ENCODE results near the gene CCDC97. TPM values are rescaled to one million over a fixed set of nuclear protein-coding genes. Genes with fewer than 3 reads are reported as not detected.

Gene CCDC97
- total RNA-seq, 1 donor from 2014 or later, result 18.1 TPM

DNA sequence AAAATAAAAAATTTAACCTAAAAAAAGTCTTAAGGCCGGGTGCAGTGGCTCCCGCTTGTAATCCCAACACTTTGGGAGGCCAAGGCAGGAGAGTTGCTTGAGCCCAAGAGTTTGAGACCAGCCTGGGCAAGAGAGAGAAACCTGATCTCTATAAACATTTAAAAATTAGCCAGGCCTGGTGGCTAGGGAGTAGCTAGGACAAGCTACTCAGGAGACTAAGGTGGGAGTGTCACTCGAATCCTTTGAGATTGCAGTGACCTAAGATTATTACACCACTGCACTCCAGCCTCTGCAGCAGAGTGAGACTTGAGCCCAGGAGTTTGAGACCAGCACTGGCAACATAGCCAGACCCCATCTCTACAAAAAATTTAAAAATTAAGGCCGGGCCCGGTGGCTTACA lies 1.1 kb downstream of the CCDC97 start:
- DNase-seq (ENCODE audit: low read depth), result no peak
- peak overlapping the region; percentile 97 for H3K4me2 ChIP-seq (ENCODE audit: low read length)
- peak overlapping the region; percentile 95 for H3K9ac ChIP-seq (ENCODE audit: low read length)
- peak overlapping the region; percentile 93 for H3K27ac ChIP-seq (ENCODE audit: low read depth, low read length)
- peaks cover 51% of the 10 kb centered on the region for H4K20me1 ChIP-seq (ENCODE audit: insufficient read depth, low read length)
- Mint-ChIP-seq H3K9me3 (ENCODE audit: unreplicated experiment) (no peaks in the 10 kb centered on the region), H3K27me3 (ENCODE audit: low read depth, unreplicated experiment) (no peaks in the 10 kb centered on the region), H3K4me1 (ENCODE audit: low read depth, unreplicated experiment) (peaks cover 33% of the 10 kb centered on the region), H3K27ac (ENCODE audit: unreplicated experiment) (peak overlapping the region; percentile 100), H3K4me3 (ENCODE audit: unreplicated experiment) (peak overlapping the region; percentile 99), H3K36me3 (ENCODE audit: low read depth, unreplicated experiment) (peaks cover 15% of the 10 kb centered on the region)
- H3K36me3 ChIP-seq (ENCODE audit: insufficient read depth, low read length), result peaks cover 19% of the 10 kb centered on the region
- no peaks in the 10 kb centered on the region for H3K9me3 ChIP-seq (ENCODE audit: insufficient read depth, low read depth, low read length)
- no peaks in the 10 kb centered on the region for H3K27me3 ChIP-seq (ENCODE audit: insufficient read depth, low read length)
- H3K79me2 ChIP-seq (ENCODE audit: insufficient read depth, low read length), result peaks cover 44% of the 10 kb centered on the region
- H3K4me1 ChIP-seq (ENCODE audit: insufficient read depth, low read length), result peaks cover 22% of the 10 kb centered on the region
- H2AFZ ChIP-seq (ENCODE audit: low read depth, low read length), result no peak overlapping the region
- H3K4me3 ChIP-seq (ENCODE audit: insufficient read depth, low read depth, low read length), result peak overlapping the region; percentile 91
- FAIRE-seq, result no peak
- no peak for TF ChIP-seq EZH2 (IDR thresholded peaks at IDR 0.05; ENCODE audit: insufficient read depth, low read length)
- TF ChIP-seq, protein P1, sequence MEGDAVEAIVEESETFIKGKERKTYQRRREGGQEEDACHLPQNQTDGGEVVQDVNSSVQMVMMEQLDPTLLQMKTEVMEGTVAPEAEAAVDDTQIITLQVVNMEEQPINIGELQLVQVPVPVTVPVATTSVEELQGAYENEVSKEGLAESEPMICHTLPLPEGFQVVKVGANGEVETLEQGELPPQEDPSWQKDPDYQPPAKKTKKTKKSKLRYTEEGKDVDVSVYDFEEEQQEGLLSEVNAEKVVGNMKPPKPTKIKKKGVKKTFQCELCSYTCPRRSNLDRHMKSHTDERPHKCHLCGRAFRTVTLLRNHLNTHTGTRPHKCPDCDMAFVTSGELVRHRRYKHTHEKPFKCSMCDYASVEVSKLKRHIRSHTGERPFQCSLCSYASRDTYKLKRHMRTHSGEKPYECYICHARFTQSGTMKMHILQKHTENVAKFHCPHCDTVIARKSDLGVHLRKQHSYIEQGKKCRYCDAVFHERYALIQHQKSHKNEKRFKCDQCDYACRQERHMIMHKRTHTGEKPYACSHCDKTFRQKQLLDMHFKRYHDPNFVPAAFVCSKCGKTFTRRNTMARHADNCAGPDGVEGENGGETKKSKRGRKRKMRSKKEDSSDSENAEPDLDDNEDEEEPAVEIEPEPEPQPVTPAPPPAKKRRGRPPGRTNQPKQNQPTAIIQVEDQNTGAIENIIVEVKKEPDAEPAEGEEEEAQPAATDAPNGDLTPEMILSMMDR (IDR thresholded peaks at IDR 0.05; ENCODE audit: insufficient read depth, low read depth, low read length), result no peak

GRCh38 chr19:41311613-41312012 lies 1.6 kb downstream of the CCDC97 start:
- DNase-seq (ENCODE audit: low read depth), result no peak
- no peaks in the 10 kb centered on the region for H3K9me3 ChIP-seq (ENCODE audit: insufficient read depth, low read depth, low read length)
- peak overlapping the region; percentile 41 for H3K27ac Mint-ChIP-seq (ENCODE audit: unreplicated experiment)
- FAIRE-seq, result no peak
- peaks cover 54% of the 10 kb centered on the region for H4K20me1 ChIP-seq (ENCODE audit: insufficient read depth, low read length)
- peaks cover 22% of the 10 kb centered on the region for H3K4me1 ChIP-seq (ENCODE audit: insufficient read depth, low read length)
- no peak overlapping the region for H2AFZ ChIP-seq (ENCODE audit: low read depth, low read length)
- no peak overlapping the region for H3K4me3 ChIP-seq (ENCODE audit: insufficient read depth, low read depth, low read length)
- H3K36me3 ChIP-seq (ENCODE audit: insufficient read depth, low read length), result peaks cover 21% of the 10 kb centered on the region
- H3K4me2 ChIP-seq (ENCODE audit: low read length), result peak overlapping the region; percentile 97
- no peak overlapping the region for H3K27ac ChIP-seq (ENCODE audit: low read depth, low read length)
- H3K79me2 ChIP-seq (ENCODE audit: insufficient read depth, low read length), result peaks cover 50% of the 10 kb centered on the region
- H3K4me1 Mint-ChIP-seq (ENCODE audit: low read depth, unreplicated experiment), result peaks cover 33% of the 10 kb centered on the region
- H3K9me3 Mint-ChIP-seq (ENCODE audit: unreplicated experiment), result no peaks in the 10 kb centered on the region
- H3K27me3 ChIP-seq (ENCODE audit: insufficient read depth, low read length), result no peaks in the 10 kb centered on the region
- H3K27me3 Mint-ChIP-seq (ENCODE audit: low read depth, unreplicated experiment), result no peaks in the 10 kb centered on the region
- peaks cover 13% of the 10 kb centered on the region for H3K36me3 Mint-ChIP-seq (ENCODE audit: low read depth, unreplicated experiment)
- TF ChIP-seq, protein P1 (IDR thresholded peaks at IDR 0.05; ENCODE audit: insufficient read depth, low read depth, low read length), result no peak
- no peak for TF ChIP-seq EZH2 (IDR thresholded peaks at IDR 0.05; ENCODE audit: insufficient read depth, low read length)
- H3K4me3 Mint-ChIP-seq (ENCODE audit: unreplicated experiment), result peak overlapping the region; percentile 99
- peak overlapping the region; percentile 95 for H3K9ac ChIP-seq (ENCODE audit: low read length)

GRCh38 chr19:41316306-41316920 lies 6.4 kb downstream of the CCDC97 start:
- Mint-ChIP-seq H3K4me3 (ENCODE audit: unreplicated experiment) (no peak overlapping the region), H3K4me1 (ENCODE audit: low read depth, unreplicated experiment) (peaks cover 29% of the 10 kb centered on the region), H3K27ac (ENCODE audit: unreplicated experiment) (no peak overlapping the region), H3K27me3 (ENCODE audit: low read depth, unreplicated experiment) (no peaks in the 10 kb centered on the region), H3K36me3 (ENCODE audit: low read depth, unreplicated experiment) (peaks cover 28% of the 10 kb centered on the region), H3K9me3 (ENCODE audit: unreplicated experiment) (no peaks in the 10 kb centered on the region)
- DNase-seq (ENCODE audit: low read depth) (no peak), FAIRE-seq (no peak)
- Histone ChIP-seq H3K9ac (ENCODE audit: low read length) (no peak overlapping the region), H4K20me1 (ENCODE audit: insufficient read depth, low read length) (peaks cover 71% of the 10 kb centered on the region), H3K9me3 (ENCODE audit: insufficient read depth, low read depth, low read length) (no peaks in the 10 kb centered on the region), H3K4me1 (ENCODE audit: insufficient read depth, low read length) (peaks cover 11% of the 10 kb centered on the region), H3K27ac (ENCODE audit: low read depth, low read length) (no peak overlapping the region), H3K4me3 (ENCODE audit: insufficient read depth, low read depth, low read length) (no peak overlapping the region), H3K4me2 (ENCODE audit: low read length) (no peak overlapping the region), H2AFZ (ENCODE audit: low read depth, low read length) (no peak overlapping the region), H3K79me2 (ENCODE audit: insufficient read depth, low read length) (peaks cover 37% of the 10 kb centered on the region), H3K27me3 (ENCODE audit: insufficient read depth, low read length) (no peaks in the 10 kb centered on the region), H3K36me3 (ENCODE audit: insufficient read depth, low read length) (peaks cover 27% of the 10 kb centered on the region)
- TF ChIP-seq, protein P1 (IDR thresholded peaks at IDR 0.05; ENCODE audit: insufficient read depth, low read depth, low read length), result no peak
- TF ChIP-seq EZH2 (IDR thresholded peaks at IDR 0.05; ENCODE audit: insufficient read depth, low read length), result no peak
